GM12878 (cell line): ENCODE results near the gene FTL. TPM values are rescaled to one million over a fixed set of nuclear protein-coding genes. Genes with fewer than 3 reads are reported as not detected.
A peak's percentile ranks its signal among the peaks of the same experiment; 100 is the strongest.

Experiments used
- ATF3 ChIP-seq: IDR thresholded peaks from 2 replicates; pipeline ENCODE4 v1.6.1; 2011; ENCODE audit warnings: low read depth, mild to moderate bottlenecking, low read length, moderate library complexity, borderline replicate concordance; ENCODE audit errors: extremely low read depth
- BMI1 ChIP-seq: fragments of 450-650 bp; IDR thresholded peaks from 2 replicates; pipeline ENCODE4 v1.6.1; 2016; ENCODE audit warnings: mild to moderate bottlenecking, moderate library complexity, borderline replicate concordance
- E2F8 ChIP-seq: fragments of 450-650 bp; IDR thresholded peaks from 2 replicates; pipeline ENCODE4 v1.6.1; 2018; ENCODE audit warnings: mild to moderate bottlenecking, low read depth, moderate library complexity; ENCODE audit not compliant: partially characterized antibody
- E4F1 ChIP-seq: fragments of 450-650 bp; IDR thresholded peaks from 2 replicates; pipeline ENCODE4 v1.6.1; 2018; ENCODE audit warnings: borderline replicate concordance, mild to moderate bottlenecking; ENCODE audit not compliant: partially characterized antibody
- EGR1 ChIP-seq, 2 experiments: IDR thresholded peaks; 1 replicate in 1 of 2; 2 replicates in 1 of 2; pipeline ENCODE4 v1.6.1; 2011 to 2012; ENCODE audit warnings: low read depth in 2 of 2, low read length in 2 of 2, borderline replicate concordance in 1 of 2, mild to moderate bottlenecking in 1 of 2, moderate library complexity in 1 of 2
- FOS ChIP-seq: IDR thresholded peaks from 3 replicates; pipeline ENCODE4 v1.6.1; 2011; ENCODE audit warnings: borderline replicate concordance; ENCODE audit not compliant: insufficient read length; ENCODE audit errors: extremely low read depth
- FOXK2 ChIP-seq: fragments of 450-650 bp; IDR thresholded peaks from 2 replicates; pipeline ENCODE4 v1.6.1; 2017; ENCODE audit warnings: mild to moderate bottlenecking, moderate library complexity
- GABPA ChIP-seq: IDR thresholded peaks from 2 replicates; pipeline ENCODE4 v1.6.1; 2014; ENCODE audit warnings: antibody characterized with exemption, low read depth, mild to moderate bottlenecking, inconsistent platforms
- GATAD2B ChIP-seq: fragments of 450-650 bp; conservative IDR thresholded peaks from 2 replicates; pipeline ENCODE4 v1.6.1; 2017; ENCODE audit warnings: low read depth, mild to moderate bottlenecking, moderate library complexity
- HDAC2 ChIP-seq: fragments of 200-600 bp; sonication (generic); IDR thresholded peaks from 2 replicates; pipeline ENCODE4 v1.6.1; 2017
- IKZF2 ChIP-seq, 2 experiments: fragments of 450-650 bp; IDR thresholded peaks; 2 replicates each; pipeline ENCODE4 v1.6.1; 2017; ENCODE audit warnings: mild to moderate bottlenecking in 2 of 2, moderate library complexity in 2 of 2
- KDM1A ChIP-seq: fragments of 200-600 bp; sonication (generic); IDR thresholded peaks from 2 replicates; pipeline ENCODE4 v1.6.1; 2016; ENCODE audit warnings: borderline replicate concordance
- LARP7 ChIP-seq: fragments of 450-650 bp; IDR thresholded peaks from 2 replicates; pipeline ENCODE4 v1.6.1; 2017; ENCODE audit warnings: mild to moderate bottlenecking
- MEF2B ChIP-seq: fragments of 450-650 bp; IDR thresholded peaks from 2 replicates; pipeline ENCODE4 v1.6.1; 2018; ENCODE audit warnings: mild to moderate bottlenecking, moderate library complexity; ENCODE audit not compliant: partially characterized antibody, poor library complexity, severe bottlenecking
- MYC ChIP-seq: IDR thresholded peaks from 2 replicates; pipeline ENCODE4 v1.6.1; 2011; ENCODE audit warnings: mild to moderate bottlenecking, low read length, moderate library complexity, inconsistent platforms; ENCODE audit not compliant: insufficient read depth, insufficient replicate concordance, insufficient read length, severe bottlenecking
- SMAD5 ChIP-seq: IDR thresholded peaks from 2 replicates; pipeline ENCODE4 v1.6.1; 2016; ENCODE audit warnings: antibody characterized with exemption, low read depth
- STAT3 ChIP-seq: IDR thresholded peaks from 2 replicates; pipeline ENCODE4 v1.6.1; 2011; ENCODE audit warnings: low read depth, low read length, improper control_type of control experiment
- SUPT20H ChIP-seq: IDR thresholded peaks from 2 replicates; pipeline ENCODE4 v1.6.1; 2011; ENCODE audit warnings: low read depth, mild to moderate bottlenecking, low read length, moderate library complexity, borderline replicate concordance; ENCODE audit not compliant: control insufficient read depth
- WRNIP1 ChIP-seq: IDR thresholded peaks from 2 replicates; pipeline ENCODE4 v1.6.1; 2011; ENCODE audit warnings: low read depth, low read length, improper control_type of control experiment, borderline replicate concordance
- ZBTB33 ChIP-seq: fragments of 450-650 bp; IDR thresholded peaks from 2 replicates; pipeline ENCODE4 v1.6.1; 2017; ENCODE audit warnings: mild to moderate bottlenecking
- ZNF24 ChIP-seq: fragments of 450-650 bp; IDR thresholded peaks from 2 replicates; pipeline ENCODE4 v1.6.1; 2017; ENCODE audit warnings: antibody characterized with exemption, mild to moderate bottlenecking
- polyA plus RNA-seq, 11 experiments: library from polyadenylated mRNA; depleted of rRNA in 4 of 11; unstranded in 6 of 11; stranded (reverse) in 5 of 11; fragments of >200 nt; fragmentation: Nextera tagmentation in 4 of 11; fragmentation: Illumina TruSeq in 1 of 11; extraction: Ambion mirVana in 4 of 11; extraction: Trizol in 1 of 11; gene quantifications; 1 replicate in 1 of 11; 2 replicates in 10 of 11; pipeline versions ENCODE4 v1.2.1 to v1.2.3, GENCODE V29; 2011 to 2016; ENCODE audit warnings: inconsistent platforms in 2 of 11, missing spikeins in 2 of 11, low read depth in 1 of 11
- total RNA-seq, 4 experiments: library from RNA; depleted of rRNA in 3 of 4; stranded (reverse); fragments of >200 nt in 3 of 4; fragmentation: Illumina TruSeq in 1 of 4; extraction: Trizol in 1 of 4; gene quantifications; 2 replicates each; pipeline versions ENCODE4 v1.2.1 to v1.2.3, GENCODE V29; 2013 to 2021

Gene FTL
- total and polyA plus RNA-seq, 10 of the 15 experiments (the other 5 are each of a cell fraction or from before 2014, with no cell fraction given) = 364 to 8,913 (median 1,595) TPM

GRCh38 chr19:48954595-48955307 is 10.4 kb upstream of the FTL start, which contains the start of gene BAX (continued):
- TF ChIP-seq ZBTB33 (no peak), GABPA (no peak), E4F1 (no peak), FOS (peak; percentile 87), GATAD2B (peak; percentile 83), STAT3 (no peak), MYC (peak; percentile 53), SUPT20H (no peak), HDAC2 (no peak), E2F8 (no peak), KDM1A (no peak), SMAD5 (no peak), FOXK2 (no peak), ZNF24 (0 out of 2 replicates have a peak, but pooled peaks have one; percentile 22), IKZF2 (IDR thresholded peaks at IDR 0.05) (peak in 1 of 2 experiments; percentile 62; a peak in 1 of 4 replicates), BMI1 (no peak), LARP7 (peak; percentile 72), MEF2B (peak; percentile 99), EGR1 (IDR thresholded peaks at IDR 0.05; ENCODE audit: borderline replicate concordance in 1 of 2, low read depth in 2 of 2, low read length in 2 of 2) (peak; percentile 72 to 91), ATF3 (peak; percentile 100), WRNIP1 (no peak)
